ENCODE measurements around the gene UCP2. TPM values are rescaled to one million over a fixed set of nuclear protein-coding genes. Genes with fewer than 3 reads are reported as not detected.

The UCP2 gene
- total and polyA plus RNA-seq, 7 experiments from 2014 or later = 365 to 1,411 (median 913) TPM

DNA sequence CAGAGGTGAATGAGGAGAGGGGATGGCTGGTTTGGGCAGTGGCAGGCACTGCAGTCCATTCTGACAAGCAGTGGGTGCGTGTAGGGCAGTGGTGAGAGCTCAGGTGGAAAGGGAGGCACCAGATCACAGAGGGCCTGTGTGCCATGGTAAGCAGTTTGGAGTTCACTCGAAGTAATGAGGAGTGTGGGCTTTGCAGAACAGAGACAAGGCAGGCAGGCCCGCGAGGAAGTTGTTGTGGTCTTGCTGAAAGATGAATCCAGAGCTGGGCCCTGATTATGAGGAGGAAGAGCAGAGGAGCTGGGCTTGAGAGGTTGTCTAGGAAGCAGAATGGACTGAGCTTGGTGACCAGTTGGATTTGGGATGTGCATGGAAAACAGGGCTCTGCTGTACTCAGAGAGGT is 33.4 kb downstream of the UCP2 start:
- Histone ChIP-seq H3K4me1 (ENCODE audit: control insufficient read depth in 2 of 2, insufficient read depth in 2 of 2, low read length in 2 of 2) (no peaks in the 10 kb centered on the region), H3K27me3 (ENCODE audit: control insufficient read depth in 2 of 2, insufficient read depth in 2 of 2, low read length in 2 of 2) (no peaks in the 10 kb centered on the region), H3K36me3 (ENCODE audit: control insufficient read depth in 2 of 3, insufficient read depth in 3 of 3, low read length in 3 of 3) (no peaks in the 10 kb centered on the region), H3K4me3 (ENCODE audit: low read length) (no peak overlapping the region), H3K27ac (ENCODE audit: low read depth, low read length) (no peak overlapping the region), H3K9me3 (ENCODE audit: control insufficient read depth in 2 of 3, low read length in 3 of 3) (no peaks in the 10 kb centered on the region)
- ATAC-seq (no peak), DNase-seq (no peak)
- CTCF ChIA-PET = no interaction called here
- Mint-ChIP-seq H3K9me3 (no peaks in the 10 kb centered on the region), H3K4me1 (peaks cover 0 to 4% (median 0%) of the 10 kb centered on the region in 7 donors), H3K27me3 (peaks cover 0 to 7% (median 0%) of the 10 kb centered on the region in 5 donors), H3K4me3 (no peak overlapping the region), H3K36me3 (peaks cover 0 to 9% (median 0%) of the 10 kb centered on the region in 5 donors), H3K27ac (no peak overlapping the region)
- intact Hi-C loops (cut with micrococcal nuclease) = no loop called here
- POLR2A ChIA-PET = no interaction called here

- no peak for DNase-seq
These were observed 35.7 kb downstream of the UCP2 start for GRCh38 chr11:73946798-73947458.

DNA sequence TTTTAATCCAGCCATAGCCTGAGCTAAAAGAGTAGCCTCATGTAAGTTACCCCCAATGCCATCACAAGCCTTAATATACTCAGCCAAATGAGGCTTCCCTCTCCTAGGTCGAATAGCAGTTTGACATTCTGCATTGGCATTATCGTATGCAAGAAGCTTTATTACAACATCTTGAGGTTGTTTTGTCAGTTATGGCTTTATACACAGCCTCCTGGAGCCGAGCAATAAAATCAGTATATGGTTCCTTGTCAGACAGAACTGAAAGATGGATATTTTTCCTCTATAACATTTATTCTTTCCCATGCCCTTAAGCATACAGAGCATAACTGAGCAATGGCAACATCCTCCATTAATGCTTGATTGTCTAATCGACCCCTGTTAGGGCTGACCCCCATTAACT is 37.2 kb downstream of the UCP2 start:
- no peak for ATAC-seq
- Histone ChIP-seq H3K4me3 (ENCODE audit: low read length) (no peak overlapping the region), H3K36me3 (ENCODE audit: control insufficient read depth in 2 of 3, insufficient read depth in 3 of 3, low read length in 3 of 3) (no peaks in the 10 kb centered on the region), H3K27me3 (ENCODE audit: control insufficient read depth in 2 of 2, insufficient read depth in 2 of 2, low read length in 2 of 2) (no peaks in the 10 kb centered on the region), H3K9me3 (ENCODE audit: control insufficient read depth in 2 of 3, low read length in 3 of 3) (no peaks in the 10 kb centered on the region), H3K27ac (ENCODE audit: low read depth, low read length) (no peak overlapping the region), H3K4me1 (ENCODE audit: control insufficient read depth in 2 of 2, insufficient read depth in 2 of 2, low read length in 2 of 2) (no peaks in the 10 kb centered on the region)
- intact Hi-C loops (cut with micrococcal nuclease) = no loop called here
- Mint-ChIP-seq H3K27ac (no peak overlapping the region), H3K36me3 (peaks cover 0 to 16% (median 4%) of the 10 kb centered on the region in 5 donors), H3K4me1 (peaks cover 0 to 4% (median 0%) of the 10 kb centered on the region in 7 donors), H3K27me3 (peaks cover 0 to 7% (median 0%) of the 10 kb centered on the region in 5 donors), H3K9me3 (peaks cover 0 to 7% (median 0%) of the 10 kb centered on the region in 11 donors), H3K4me3 (no peak overlapping the region)
- ChIA-PET POLR2A (no interaction called here), CTCF (no interaction called here)
- DNase-seq = no peak

More at GRCh38 chr11:73946798-73947458, 35.7 kb downstream of the UCP2 start:
- Histone ChIP-seq H3K4me1 (ENCODE audit: control insufficient read depth in 2 of 2, insufficient read depth in 2 of 2, low read length in 2 of 2) (no peaks in the 10 kb centered on the region), H3K4me3 (ENCODE audit: low read length) (no peak overlapping the region), H3K27ac (ENCODE audit: low read depth, low read length) (no peak overlapping the region), H3K36me3 (ENCODE audit: control insufficient read depth in 2 of 3, insufficient read depth in 3 of 3, low read length in 3 of 3) (no peaks in the 10 kb centered on the region), H3K9me3 (ENCODE audit: control insufficient read depth in 2 of 3, low read length in 3 of 3) (no peaks in the 10 kb centered on the region), H3K27me3 (ENCODE audit: control insufficient read depth in 2 of 2, insufficient read depth in 2 of 2, low read length in 2 of 2) (no peaks in the 10 kb centered on the region)
- no peaks in the 10 kb centered on the region for H3K9me3 Mint-ChIP-seq
- no peak for ATAC-seq
- intact Hi-C loops (cut with micrococcal nuclease) = no loop called here
- H3K27ac Mint-ChIP-seq = no peak overlapping the region
- ChIA-PET POLR2A (no interaction called here), CTCF (no interaction called here)
- peaks cover 0 to 7% (median 0%) of the 10 kb centered on the region in 5 donors for H3K27me3 Mint-ChIP-seq
- peaks cover 0 to 9% (median 0%) of the 10 kb centered on the region in 5 donors for H3K36me3 Mint-ChIP-seq
- H3K4me1 Mint-ChIP-seq = peaks cover 0 to 4% (median 0%) of the 10 kb centered on the region in 7 donors
- no peak overlapping the region for H3K4me3 Mint-ChIP-seq

- Histone ChIP-seq H3K36me3 (ENCODE audit: control insufficient read depth in 2 of 3, insufficient read depth in 3 of 3, low read length in 3 of 3) (no peaks in the 10 kb centered on the region), H3K4me3 (ENCODE audit: low read length) (no peak overlapping the region), H3K9me3 (ENCODE audit: control insufficient read depth in 2 of 3, low read length in 3 of 3) (no peaks in the 10 kb centered on the region), H3K4me1 (ENCODE audit: control insufficient read depth in 2 of 2, insufficient read depth in 2 of 2, low read length in 2 of 2) (no peaks in the 10 kb centered on the region), H3K27ac (ENCODE audit: low read depth, low read length) (no peak overlapping the region), H3K27me3 (ENCODE audit: control insufficient read depth in 2 of 2, insufficient read depth in 2 of 2, low read length in 2 of 2) (no peaks in the 10 kb centered on the region)
- peaks cover 0 to 4% (median 0%) of the 10 kb centered on the region in 7 donors for H3K4me1 Mint-ChIP-seq
- POLR2A ChIA-PET = no interaction called here
- H3K9me3 Mint-ChIP-seq = peaks cover 0 to 7% (median 0%) of the 10 kb centered on the region in 11 donors
- DNase-seq (no peak), ATAC-seq (no peak)
- H3K27me3 Mint-ChIP-seq = peaks cover 0 to 7% (median 0%) of the 10 kb centered on the region in 5 donors
- no peak overlapping the region for H3K27ac Mint-ChIP-seq
- intact Hi-C loops (cut with micrococcal nuclease) = no loop called here
- no peak overlapping the region for H3K4me3 Mint-ChIP-seq
- CTCF ChIA-PET = no interaction called here
- H3K36me3 Mint-ChIP-seq = peaks cover 0 to 16% (median 4%) of the 10 kb centered on the region in 5 donors
These were observed 37.7 kb downstream of the UCP2 start for GRCh38 chr11:73944901-73945300.

DNA sequence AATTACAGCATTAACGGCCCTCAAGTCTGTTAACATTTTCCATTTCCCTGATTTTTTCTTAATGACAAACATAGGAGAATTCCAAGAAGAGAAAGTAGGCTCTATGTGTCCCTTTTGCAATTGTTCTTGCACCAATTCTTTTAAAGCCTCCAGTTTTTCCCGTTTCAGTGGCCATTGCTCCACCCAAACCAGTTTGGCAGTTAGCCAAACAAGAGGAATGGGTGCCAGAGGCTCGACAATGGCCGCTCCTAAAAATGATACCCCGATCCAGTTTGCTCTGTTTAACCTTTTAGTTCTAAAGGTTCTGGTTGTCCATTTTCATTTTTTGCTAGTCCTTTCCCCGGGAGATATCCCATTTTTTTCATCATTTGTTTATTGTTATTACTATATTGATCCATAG is 38.6 kb downstream of the UCP2 start:
- no peak overlapping the region for H3K27ac Mint-ChIP-seq

GRCh38 chr11:73942010-73942409 is 40.6 kb downstream of the UCP2 start:
- ChIA-PET POLR2A (no interaction called here), CTCF (interaction anchor here (0.6 kb wide), 1 partner anchor 108 kb away, joined by 3 read pairs; no protein-coding TSS in a partner anchor)
- no peaks in the 10 kb centered on the region for H3K9me3 ChIP-seq (ENCODE audit: control insufficient read depth in 2 of 3, low read length in 3 of 3)
- intact Hi-C loops (cut with micrococcal nuclease) = no loop called here
- ATAC-seq (no peak), DNase-seq (no peak)
- Mint-ChIP-seq H3K4me3 (no peak overlapping the region), H3K9me3 (peaks cover 0 to 11% (median 4%) of the 10 kb centered on the region in 11 donors), H3K36me3 (peaks cover 0 to 20% (median 12%) of the 10 kb centered on the region in 5 donors), H3K27ac (no peak overlapping the region), H3K27me3 (peaks cover 0 to 7% (median 0%) of the 10 kb centered on the region in 5 donors), H3K4me1 (peaks cover 0 to 3% (median 0%) of the 10 kb centered on the region in 7 donors)
- H3K27me3 ChIP-seq (ENCODE audit: control insufficient read depth in 2 of 2, insufficient read depth in 2 of 2, low read length in 2 of 2) = no peaks in the 10 kb centered on the region
- no peaks in the 10 kb centered on the region for H3K4me1 ChIP-seq (ENCODE audit: control insufficient read depth in 2 of 2, insufficient read depth in 2 of 2, low read length in 2 of 2)
- H3K27ac ChIP-seq (ENCODE audit: low read depth, low read length) = no peak overlapping the region
- no peak overlapping the region for H3K4me3 ChIP-seq (ENCODE audit: low read length)
- H3K36me3 ChIP-seq (ENCODE audit: control insufficient read depth in 2 of 3, insufficient read depth in 3 of 3, low read length in 3 of 3) = no peaks in the 10 kb centered on the region

More for the DNA sequence above, 38.6 kb downstream of the UCP2 start:
- ChIA-PET POLR2A (no interaction called here), CTCF (no interaction called here)
- intact Hi-C loops (cut with micrococcal nuclease) = no loop called here
- H3K4me1 ChIP-seq (ENCODE audit: control insufficient read depth in 2 of 2, insufficient read depth in 2 of 2, low read length in 2 of 2) = no peaks in the 10 kb centered on the region
- Mint-ChIP-seq H3K27me3 (peaks cover 0 to 7% (median 0%) of the 10 kb centered on the region in 5 donors), H3K4me1 (peaks cover 0 to 1% (median 0%) of the 10 kb centered on the region in 7 donors), H3K36me3 (peaks cover 0 to 16% (median 6%) of the 10 kb centered on the region in 5 donors), H3K4me3 (no peak overlapping the region), H3K9me3 (peaks cover 0 to 7% (median 0%) of the 10 kb centered on the region in 11 donors)
- no peak overlapping the region for H3K27ac ChIP-seq (ENCODE audit: low read depth, low read length)
- H3K4me3 ChIP-seq (ENCODE audit: low read length) = no peak overlapping the region
- H3K27me3 ChIP-seq (ENCODE audit: control insufficient read depth in 2 of 2, insufficient read depth in 2 of 2, low read length in 2 of 2) = no peaks in the 10 kb centered on the region
- no peaks in the 10 kb centered on the region for H3K36me3 ChIP-seq (ENCODE audit: control insufficient read depth in 2 of 3, insufficient read depth in 3 of 3, low read length in 3 of 3)
- no peaks in the 10 kb centered on the region for H3K9me3 ChIP-seq (ENCODE audit: control insufficient read depth in 2 of 3, low read length in 3 of 3)
- DNase-seq = no peak
- no peak for ATAC-seq

Measured in naive thymus-derived CD4-positive, alpha-beta T cell (primary cell).